Psoas muscle (tissue), 8 donors: ENCODE results near the gene PIK3C2A. TPM values are rescaled to one million over a fixed set of nuclear protein-coding genes. Genes with fewer than 3 reads are reported as not detected.

Source experiments
- ATAC-seq, 4 donors: fragments of 200-7000 bp; cut with Tn5 transposase; one replicate each; pipeline ENCODE4 v1.9.1; 2020; ENCODE audit warnings: moderate library complexity in 3 of 4, mild to moderate bottlenecking in 2 of 4
- DNase-seq, 2 donors: peaks; one replicate each; pipeline ENCODE4 v3.0.0-alpha.2; 2020
- H3K27ac ChIP-seq: fragments of 200-600 bp; one replicate; pipeline ENCODE4 v1.8.0; 2022
- H3K27me3 ChIP-seq, 3 donors: fragments of 200-600 bp in 1 of 3; one replicate each; pipeline versions ENCODE4 v1.6.1 to v1.8.0; 2013 to 2022; ENCODE audit warnings: low read length in 2 of 3, mild to moderate bottlenecking in 2 of 3, moderate library complexity in 1 of 3; ENCODE audit not compliant: insufficient read depth in 3 of 3
- H3K36me3 ChIP-seq, 2 donors: fragments of 200-600 bp in 1 of 2; one replicate each; pipeline versions ENCODE4 v1.6.1 to v1.8.0; 2013 to 2022; ENCODE audit warnings: low read depth in 1 of 2, mild to moderate bottlenecking in 1 of 2, moderate library complexity in 1 of 2; ENCODE audit not compliant: insufficient read depth in 1 of 2
- H3K4me1 ChIP-seq: fragments of 200-600 bp; one replicate; pipeline ENCODE4 v1.8.0; 2022
- H3K4me3 ChIP-seq: fragments of 200-600 bp; one replicate; pipeline ENCODE4 v1.8.0; 2022; ENCODE audit warnings: mild to moderate bottlenecking
- H3K9me3 ChIP-seq: fragments of 200-600 bp; one replicate; pipeline ENCODE4 v1.8.0; 2022
- CTCF ChIP-seq: fragments of 200-600 bp; IDR thresholded peaks from one replicate; pipeline ENCODE4 v1.8.0; 2022; ENCODE audit warnings: antibody characterized with exemption
- WGBS, 3 donors: extraction: QIAGEN DNeasy Blood & Tissue Kit; methylation state at CpG; one replicate each; pipeline versions ENCODE4 v1.1.6 to v1.1.7; 2013; 5-methylcytosine and 5-hydroxymethylcytosine counted together
- intact Hi-C, 2 donors: fragments of 100-400 bp; cut with DNase I; formaldehyde crosslinking; loops; one replicate each; pipeline versions ENCODE4 v1.11.0 to v1.14.2; 2022
- polyA plus RNA-seq, 3 donors: library from polyadenylated mRNA; stranded (reverse); fragments of 200-250 nt; gene quantifications; one replicate each; pipeline ENCODE4 v1.2.3, GENCODE V29; 2013
- total RNA-seq, 4 donors: library from RNA; stranded (reverse); fragmentation: NEBNext Ultra II Directional in 2 of 4; extraction: Animal tissue kit (Norgen Biotek cat#: 25700) in 2 of 4; gene quantifications; one replicate each; pipeline versions ENCODE4 v1.2.1 to v1.2.4, GENCODE V29; 2021 to 2023
- donor health status: healthy with polysubstance abuse.
- donor health status: DM: no; HTN: no; CAD: no; lungs with moderate emphysema.
- donor health status: Bipolar disorder and iron deficiency.
- donor health status: healthy.
- donor health status: DM: yes; HTN: yes; CAD: no.
- donor health status: DM: no; HTN: no; CAD: no.
- donor health status: DM: no; HTN: no; CAD: no.
- donor health status: DM: yes; HTN: yes; CAD: no.

Gene PIK3C2A
- total and polyA plus RNA-seq, 7 donors = 3.1 to 16.6 (median 14.0) TPM

- Histone ChIP-seq H3K4me1 (no peaks in the 10 kb centered on the region), H3K36me3 (no peaks in the 10 kb centered on the region), H3K27me3 (no peaks in the 10 kb centered on the region), H3K4me3 (no peak overlapping the region), H3K9me3 (no peaks in the 10 kb centered on the region), H3K27ac (no peak overlapping the region)
- 80 to 86% (median 81%) methylated on average over 2 of the region's 2 CpGs for WGBS, 3 donors
- TF ChIP-seq CTCF = no peak
- ATAC-seq (no peak), DNase-seq (no peak)
- intact Hi-C loops = no loop called here
Measured at GRCh38 chr11:17224727-17225126, 16.9 kb upstream of the PIK3C2A start.

DNA sequence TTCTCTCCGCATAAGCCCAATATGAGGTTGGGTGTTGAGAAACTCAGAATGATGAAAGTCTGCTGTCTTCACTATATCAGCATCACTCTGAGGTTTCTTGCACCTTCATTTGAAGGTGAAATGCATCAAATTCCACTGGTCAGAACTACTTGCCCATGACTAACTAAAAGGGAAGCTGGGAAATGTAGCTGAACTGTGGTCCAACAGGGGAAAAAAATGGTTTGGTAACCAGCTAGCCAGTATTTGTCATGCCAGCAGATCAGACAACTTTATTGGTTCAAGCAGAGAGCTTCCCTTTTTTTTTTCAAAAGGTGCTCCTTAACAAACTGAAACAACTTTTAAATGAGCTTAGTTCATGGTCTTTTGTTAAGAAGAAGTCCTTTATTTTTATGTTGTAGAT is 14.2 kb upstream of the PIK3C2A start:
- ATAC-seq (no peak), DNase-seq (no peak)
- Histone ChIP-seq H3K4me1 (no peaks in the 10 kb centered on the region), H3K36me3 (no peaks in the 10 kb centered on the region), H3K9me3 (no peaks in the 10 kb centered on the region), H3K4me3 (no peak overlapping the region), H3K27ac (no peak overlapping the region), H3K27me3 (no peaks in the 10 kb centered on the region)
- TF ChIP-seq CTCF = no peak
- intact Hi-C loops = no loop called here
- 89 to 100% (median 95%) methylated on average over 1 of the region's 1 CpG for WGBS, 3 donors

DNA sequence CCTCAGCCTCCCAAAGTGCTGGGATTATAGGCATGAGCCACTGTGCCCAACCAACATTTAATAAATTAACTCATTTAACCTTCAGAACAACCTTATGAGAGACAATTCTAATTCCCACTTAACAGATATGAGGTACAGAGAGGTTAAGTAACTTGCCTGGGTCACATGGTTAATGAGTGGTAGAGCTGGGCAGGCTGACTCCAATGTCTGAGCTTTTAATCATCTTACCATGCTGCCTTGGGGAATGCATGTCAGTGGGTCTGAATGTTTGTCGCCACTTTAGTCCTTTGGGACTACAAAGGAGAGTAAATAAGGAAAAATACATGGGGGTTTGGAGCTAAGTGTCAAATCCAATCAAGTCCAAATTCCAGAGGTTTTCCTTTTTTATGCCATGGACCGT is 11.2 kb upstream of the PIK3C2A start:
- Histone ChIP-seq H3K4me1 (no peaks in the 10 kb centered on the region), H3K9me3 (no peaks in the 10 kb centered on the region), H3K27ac (no peak overlapping the region), H3K4me3 (no peak overlapping the region), H3K36me3 (no peaks in the 10 kb centered on the region), H3K27me3 (peaks cover 0 to 2% (median 0%) of the 10 kb centered on the region in 3 donors)
- 71 to 77% (median 72%) methylated on average over 2 of the region's 2 CpGs for WGBS, 3 donors
- ATAC-seq (no peak), DNase-seq (no peak)
- intact Hi-C loops = no loop called here
- no peak for TF ChIP-seq CTCF

DNA sequence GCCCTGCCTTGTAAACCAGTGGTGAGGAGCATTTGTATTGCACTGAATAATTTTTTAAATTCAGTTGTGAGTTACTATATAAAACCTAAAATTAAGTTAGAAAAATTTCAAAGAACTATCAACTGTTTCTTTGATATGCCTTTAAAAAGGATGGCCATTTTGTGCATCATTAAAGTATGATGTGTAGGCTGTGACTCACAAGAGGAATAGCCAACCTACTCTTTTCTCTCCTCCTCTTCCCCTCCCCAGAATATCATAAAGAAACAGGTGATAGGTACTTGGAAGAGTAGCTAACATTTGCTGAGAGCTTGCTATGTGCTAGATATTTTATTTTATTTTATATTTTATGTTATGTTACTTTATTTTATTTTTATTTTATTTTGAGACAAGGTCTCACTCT is 10.6 kb upstream of the PIK3C2A start:
- Histone ChIP-seq H3K27me3 (peaks cover 0 to 2% (median 0%) of the 10 kb centered on the region in 3 donors), H3K4me3 (no peak overlapping the region), H3K4me1 (no peaks in the 10 kb centered on the region), H3K27ac (no peak overlapping the region), H3K36me3 (no peaks in the 10 kb centered on the region), H3K9me3 (no peaks in the 10 kb centered on the region)
- no peak for TF ChIP-seq CTCF
- no peak for DNase-seq
- intact Hi-C loops = no loop called here
- ATAC-seq = no peak

- intact Hi-C loops = no loop called here
- TF ChIP-seq CTCF = no peak
Measured at GRCh38 chr11:17217401-17217800, 9.6 kb upstream of the PIK3C2A start.

More at GRCh38 chr11:17217401-17217800, 9.6 kb upstream of the PIK3C2A start:
- Histone ChIP-seq H3K9me3 (no peaks in the 10 kb centered on the region), H3K27ac (no peak overlapping the region), H3K36me3 (no peaks in the 10 kb centered on the region), H3K27me3 (peaks cover 0 to 2% (median 0%) of the 10 kb centered on the region in 3 donors), H3K4me3 (no peak overlapping the region), H3K4me1 (no peaks in the 10 kb centered on the region)
- WGBS, 3 donors = 88 to 91% (median 89%) methylated on average over 3 of the region's 3 CpGs
- ATAC-seq (no peak), DNase-seq (no peak)
